ENCODE measurements around the gene FAM107B. TPM values are rescaled to one million over a fixed set of nuclear protein-coding genes. Genes with fewer than 3 reads are reported as not detected.
A peak's percentile ranks its signal among the peaks of the same experiment; 100 is the strongest.

Gene FAM107B
- total RNA-seq, 6 experiments from 2014 or later: 18.7 to 43.8 (median 40.0) TPM

GRCh38 chr10:14649739-14650138 is 125.0 kb downstream of the FAM107B start:
- no peak overlapping the region for H3K27ac Mint-ChIP-seq
- H3K4me3 Mint-ChIP-seq: no peak overlapping the region
- no peak for DNase-seq
- peaks cover 10% of the 10 kb centered on the region for H3K27me3 Mint-ChIP-seq (ENCODE audit: insufficient read depth)
- no peaks in the 10 kb centered on the region for H3K9me3 Mint-ChIP-seq
- no peaks in the 10 kb centered on the region for H3K36me3 Mint-ChIP-seq (ENCODE audit: low read depth)
- peaks cover 31% of the 10 kb centered on the region for H3K4me1 Mint-ChIP-seq (ENCODE audit: low read depth)
- no peak for TF ChIP-seq CTCF (IDR thresholded peaks at IDR 0.05)

- Mint-ChIP-seq H3K27me3 (ENCODE audit: insufficient read depth) (peaks cover 14% of the 10 kb centered on the region), H3K4me3 (no peak overlapping the region), H3K36me3 (ENCODE audit: low read depth) (no peaks in the 10 kb centered on the region), H3K9me3 (no peaks in the 10 kb centered on the region), H3K4me1 (ENCODE audit: low read depth) (peaks cover 23% of the 10 kb centered on the region), H3K27ac (no peak overlapping the region)
- no peak for DNase-seq
- no peak for TF ChIP-seq CTCF (IDR thresholded peaks at IDR 0.05)
Measured at GRCh38 chr10:14648946-14649345, 125.8 kb downstream of the FAM107B start.

GRCh38 chr10:14648005-14648765 is 126.5 kb downstream of the FAM107B start:
- Mint-ChIP-seq H3K27me3 (ENCODE audit: insufficient read depth) (peaks cover 14% of the 10 kb centered on the region), H3K9me3 (no peaks in the 10 kb centered on the region), H3K4me3 (peak overlapping the region; percentile 41), H3K36me3 (ENCODE audit: low read depth) (no peaks in the 10 kb centered on the region), H3K4me1 (ENCODE audit: low read depth) (peaks cover 16% of the 10 kb centered on the region), H3K27ac (peak overlapping the region; percentile 78)
- TF ChIP-seq CTCF (IDR thresholded peaks at IDR 0.05): no peak
- DNase-seq: peak; percentile 70

GRCh38 chr10:14645239-14645960 is 129.3 kb downstream of the FAM107B start:
- Mint-ChIP-seq H3K4me3 (no peak overlapping the region), H3K4me1 (ENCODE audit: low read depth) (peaks cover 15% of the 10 kb centered on the region)
- no peak for TF ChIP-seq CTCF (IDR thresholded peaks at IDR 0.05)

GRCh38 chr10:14639637-14640036 is 135.1 kb downstream of the FAM107B start:
- H3K4me3 Mint-ChIP-seq: no peak overlapping the region
- no peak for DNase-seq
- no peaks in the 10 kb centered on the region for H3K4me1 Mint-ChIP-seq (ENCODE audit: low read depth)
- no peak for TF ChIP-seq CTCF (IDR thresholded peaks at IDR 0.05)
- H3K36me3 Mint-ChIP-seq (ENCODE audit: low read depth): no peaks in the 10 kb centered on the region
- peaks cover 6% of the 10 kb centered on the region for H3K9me3 Mint-ChIP-seq
- H3K27ac Mint-ChIP-seq: no peak overlapping the region
- H3K27me3 Mint-ChIP-seq (ENCODE audit: insufficient read depth): peaks cover 27% of the 10 kb centered on the region

More at GRCh38 chr10:14645239-14645960, 129.3 kb downstream of the FAM107B start:
- Mint-ChIP-seq H3K36me3 (ENCODE audit: low read depth) (no peaks in the 10 kb centered on the region), H3K27me3 (ENCODE audit: insufficient read depth) (peaks cover 17% of the 10 kb centered on the region), H3K27ac (no peak overlapping the region), H3K9me3 (peaks cover 6% of the 10 kb centered on the region)
- no peak for DNase-seq
